Stimulated activated CD4-positive, alpha-beta T cell treated with anti-CD3 and anti-CD28 coated beads, Interleukin-15, amount 100 ng/mL, for 1 hour (primary cell): ENCODE results near the gene DCAF8.

Source experiments
- DNase-seq, 2 donors: peaks; one replicate each; pipeline ENCODE4 v3.0.0-alpha.2; 2020; ENCODE audit warnings: low read depth in 1 of 2, low spot score in 1 of 2

Gene DCAF8

DNA sequence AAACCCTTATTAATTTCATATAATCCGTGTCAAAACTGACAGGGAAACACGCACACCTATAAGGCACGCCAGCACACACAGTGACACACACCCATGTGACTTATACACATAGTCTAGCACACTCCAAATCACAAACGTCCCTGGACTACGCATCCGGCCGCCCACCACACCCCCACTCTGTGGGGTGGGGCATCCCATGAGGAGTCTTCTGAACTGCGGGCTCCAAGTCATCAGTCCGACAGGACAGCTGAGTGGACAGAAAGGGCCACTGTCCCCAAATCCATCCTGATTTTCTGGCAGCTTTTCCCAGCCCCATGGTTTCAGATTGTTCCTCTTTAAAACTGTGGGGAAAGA is 56.3 kb downstream of the DCAF8 start:
- DNase-seq = peak in 1 of 2 donors; percentile 22

- peak; percentile 49 to 62 for DNase-seq
Measured at GRCh38 chr1:160205242-160206035, 56.9 kb downstream of the DCAF8 start, which contains the start of gene PEA15. Gene PEA15, plus strand, starts transcription at chr1:160205384. Its CDS starts 6,161 bp downstream, at chr1:160211545.

DNA sequence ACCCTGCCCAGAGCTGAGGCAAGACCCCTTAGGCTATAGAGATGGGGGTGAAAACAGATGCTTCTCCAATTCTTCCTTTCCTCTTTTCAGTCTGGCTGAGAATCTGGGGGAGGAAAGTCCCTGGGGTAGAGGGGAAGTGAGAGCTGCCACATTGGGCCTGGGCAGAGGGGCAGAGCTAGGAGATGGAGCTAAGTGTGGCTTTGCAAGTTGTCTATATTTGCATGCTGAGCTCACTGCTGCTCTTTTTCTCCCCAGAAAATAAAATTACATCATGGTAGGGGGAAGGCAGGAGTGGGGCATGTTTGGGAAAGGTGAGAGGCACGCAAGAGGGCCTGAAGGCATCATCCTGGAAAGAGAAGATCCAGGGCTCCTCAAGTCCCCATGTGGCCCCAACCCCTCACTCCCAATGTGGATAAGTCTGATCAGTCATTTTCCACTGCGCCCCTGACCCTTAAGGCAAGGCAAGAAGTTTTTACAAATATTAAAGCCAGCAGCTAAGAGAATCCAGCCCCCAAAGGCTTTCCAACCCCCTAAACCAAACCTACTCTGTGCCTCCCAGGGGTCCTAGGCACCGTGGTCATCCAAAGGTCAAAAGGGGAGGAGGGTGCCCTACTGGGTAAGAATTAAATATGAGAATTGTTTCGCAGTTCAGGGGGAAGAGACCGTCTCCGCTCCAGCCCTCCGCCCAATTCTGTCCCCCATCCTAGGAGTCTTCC is 57.7 kb downstream of the DCAF8 start:
- DNase-seq = no peak

- no peak for DNase-seq
Measured at GRCh38 chr1:160200786-160201185, 61.6 kb downstream of the DCAF8 start.

GRCh38 chr1:160197231-160197630 is 65.1 kb downstream of the DCAF8 start:
- no peak for DNase-seq

DNA sequence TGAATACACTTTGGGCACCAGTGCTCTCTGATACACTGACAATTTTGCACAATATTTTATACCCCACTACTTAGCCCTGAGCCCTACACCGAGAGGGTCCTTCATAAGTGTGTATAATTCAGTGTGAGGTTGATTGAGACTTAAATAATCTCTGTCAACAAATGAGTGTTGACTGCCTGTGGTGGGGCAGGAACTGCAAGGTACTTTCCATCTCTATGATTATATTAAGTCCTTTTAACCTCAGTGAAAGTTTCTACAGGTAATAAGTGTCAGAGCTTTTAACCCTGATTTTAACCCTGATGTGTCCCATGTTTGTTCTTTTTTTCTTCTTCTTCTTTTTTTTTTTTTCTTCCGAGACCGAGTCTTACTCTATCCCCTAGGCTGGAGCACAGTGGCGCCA is 66.2 kb downstream of the DCAF8 start:
- DNase-seq = no peak

GRCh38 chr1:160194737-160195059 is 67.7 kb downstream of the DCAF8 start:
- no peak for DNase-seq

GRCh38 chr1:160193832-160194736 is 68.3 kb downstream of the DCAF8 start:
- no peak for DNase-seq

DNA sequence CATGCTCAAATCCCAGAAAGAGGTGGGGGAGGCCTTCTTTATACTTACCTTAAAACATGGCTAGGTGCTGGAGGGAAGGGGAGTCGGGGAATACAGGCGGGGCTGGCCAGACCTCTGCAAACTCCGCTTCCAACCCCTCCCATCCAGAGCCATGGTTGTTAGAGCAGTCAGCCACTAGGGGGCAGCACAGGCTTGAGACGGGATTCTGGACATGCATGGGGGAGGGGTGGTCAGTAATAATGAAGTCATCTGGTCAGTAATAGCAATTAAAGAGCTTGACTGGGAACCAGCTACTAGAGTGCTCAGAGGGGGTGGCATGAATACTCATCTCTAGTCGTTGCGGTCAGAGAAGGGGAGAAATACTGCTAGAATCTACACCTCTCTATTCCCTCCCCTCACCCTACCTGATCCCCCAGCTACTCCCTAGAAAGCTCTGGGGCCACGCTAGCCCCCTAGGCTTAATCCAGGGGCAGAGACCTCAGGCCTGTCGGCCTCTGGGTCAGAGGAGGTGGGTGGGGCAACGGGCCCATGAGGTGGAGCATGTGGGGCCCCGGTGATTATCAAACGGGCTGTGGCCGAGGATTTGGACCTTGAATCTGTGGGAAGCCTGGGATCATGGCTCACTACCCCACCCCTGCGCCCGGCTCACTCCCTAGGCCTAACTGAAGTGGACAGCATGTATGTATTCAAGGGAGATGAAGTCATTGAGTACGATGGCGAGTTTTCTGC is 69.1 kb downstream of the DCAF8 start:
- peak; percentile 63 to 67 for DNase-seq

GRCh38 chr1:160192234-160192633 is 70.1 kb downstream of the DCAF8 start:
- DNase-seq = no peak

DNA sequence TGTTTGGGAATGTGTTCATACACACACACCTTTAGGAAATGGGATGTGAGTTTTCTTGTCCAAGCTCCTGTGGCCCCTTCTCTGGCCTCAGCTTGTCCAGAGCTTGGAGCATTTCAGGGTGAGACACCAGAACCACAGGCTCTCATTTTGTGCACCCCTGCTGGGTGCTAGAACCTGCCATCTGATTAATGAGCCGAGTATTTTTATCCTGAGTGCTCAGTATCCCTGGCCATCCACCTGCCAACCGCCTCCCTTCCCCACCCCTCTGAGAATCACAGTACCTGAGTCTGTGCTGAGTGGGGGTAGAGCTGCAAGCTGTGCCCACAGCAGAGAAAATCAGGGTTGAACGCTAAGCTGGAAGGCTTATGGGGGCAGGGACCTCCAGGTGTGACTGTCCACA is 70.6 kb downstream of the DCAF8 start:
- DNase-seq = no peak

GRCh38 chr1:160189649-160190625 is 72.4 kb downstream of the DCAF8 start, which contains the start of gene CASQ1:
Gene CASQ1, plus strand, starts transcription at chr1:160190575. Its CDS starts 177 bp downstream, at chr1:160190752.
- DNase-seq = no peak

GRCh38 chr1:160188341-160188740 is 74.0 kb downstream of the DCAF8 start:
- DNase-seq = no peak

GRCh38 chr1:160187407-160187806 is 74.9 kb downstream of the DCAF8 start:
- no peak for DNase-seq

DNA sequence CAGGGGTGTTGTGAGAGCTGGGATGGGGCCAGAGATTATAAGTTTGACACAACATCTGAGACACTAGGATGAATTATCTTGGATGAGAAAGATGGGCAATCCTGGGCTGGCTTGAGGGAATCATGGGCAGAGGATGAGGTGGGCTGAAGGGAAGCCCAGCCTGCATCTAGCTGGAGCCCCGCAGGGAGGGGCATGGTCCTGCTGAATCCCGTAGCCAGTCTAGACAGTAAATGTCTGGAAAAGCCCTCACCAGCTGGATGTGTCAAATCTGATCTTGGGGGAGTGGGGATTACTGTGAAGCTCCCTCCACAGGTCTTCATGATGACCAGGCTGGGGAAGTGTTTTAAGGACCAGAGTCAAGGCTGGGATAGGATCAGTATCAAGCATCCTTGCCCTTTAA is 75.6 kb downstream of the DCAF8 start:
- DNase-seq = no peak

- no peak for DNase-seq
Measured at GRCh38 chr1:160186246-160186645, 76.1 kb downstream of the DCAF8 start.

- DNase-seq = no peak
Measured at GRCh38 chr1:160179336-160179735, 83.0 kb downstream of the DCAF8 start.

GRCh38 chr1:160178731-160179130 is 83.6 kb downstream of the DCAF8 start:
- DNase-seq = no peak

GRCh38 chr1:160177667-160178066 is 84.7 kb downstream of the DCAF8 start:
- DNase-seq = no peak

DNA sequence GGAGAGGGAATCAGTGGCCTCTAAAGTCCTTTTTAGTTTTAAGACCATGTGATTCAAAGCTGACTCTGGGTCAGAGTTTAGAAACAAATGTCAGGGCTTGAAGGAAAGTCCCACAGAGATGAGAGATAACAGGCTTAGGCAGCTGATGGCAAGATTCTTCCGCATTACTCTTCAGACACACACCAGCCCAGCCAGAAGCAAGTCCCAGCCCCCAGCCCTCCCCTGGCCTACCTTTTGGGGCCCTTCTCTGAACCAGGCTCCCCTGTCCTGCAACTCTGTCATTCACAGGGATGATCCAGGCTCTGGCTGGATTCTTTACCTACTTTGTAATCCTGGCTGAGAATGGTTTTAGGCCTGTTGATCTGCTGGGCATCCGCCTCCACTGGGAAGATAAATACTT is 85.1 kb downstream of the DCAF8 start:
- DNase-seq = no peak
